MM.1S (cell line): ENCODE data around the gene TAF11.

Experiments used
- EZH2 ChIP-seq: fragments of 300-600 bp; sonication (generic); optimal IDR thresholded peaks from 2 replicates; pipeline ENCODE3; 2017; ENCODE audit warnings: low read depth, mild to moderate bottlenecking, antibody characterized with exemption, low read length, mixed read lengths
- EZH2phosphoT487 ChIP-seq: fragments of 300-600 bp; sonication (generic); IDR thresholded peaks from 2 replicates; pipeline ENCODE4 v1.6.1; 2018; ENCODE audit warnings: antibody characterized with exemption, low read length
- TF ChIP-seq, protein P1 (sequence below): fragments of 300-600 bp; sonication (generic); IDR thresholded peaks from 2 replicates; pipeline ENCODE4 v1.5.1; 2016; ENCODE audit warnings: antibody characterized with exemption, low read length, mixed read lengths

DNA sequence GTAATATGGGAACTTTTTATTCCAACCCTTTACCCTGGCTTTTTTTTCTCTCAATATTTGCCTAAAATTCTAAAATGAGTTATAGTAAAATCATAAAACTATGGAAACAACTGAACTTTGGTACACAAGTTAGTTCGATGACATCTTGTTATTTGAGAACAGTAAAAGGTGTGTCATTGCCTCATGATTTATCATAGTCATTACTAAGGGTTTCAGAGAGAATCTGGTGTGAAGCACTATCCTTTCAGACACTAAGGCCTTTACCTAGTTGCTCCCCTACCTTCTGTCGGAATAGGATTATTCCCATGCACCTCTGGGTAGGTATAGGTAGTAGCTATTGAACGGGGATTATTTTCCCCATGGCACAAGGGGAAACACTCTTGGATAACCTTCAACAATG, 11.4 kb downstream of the TAF11 start:
- TF ChIP-seq, protein P1, sequence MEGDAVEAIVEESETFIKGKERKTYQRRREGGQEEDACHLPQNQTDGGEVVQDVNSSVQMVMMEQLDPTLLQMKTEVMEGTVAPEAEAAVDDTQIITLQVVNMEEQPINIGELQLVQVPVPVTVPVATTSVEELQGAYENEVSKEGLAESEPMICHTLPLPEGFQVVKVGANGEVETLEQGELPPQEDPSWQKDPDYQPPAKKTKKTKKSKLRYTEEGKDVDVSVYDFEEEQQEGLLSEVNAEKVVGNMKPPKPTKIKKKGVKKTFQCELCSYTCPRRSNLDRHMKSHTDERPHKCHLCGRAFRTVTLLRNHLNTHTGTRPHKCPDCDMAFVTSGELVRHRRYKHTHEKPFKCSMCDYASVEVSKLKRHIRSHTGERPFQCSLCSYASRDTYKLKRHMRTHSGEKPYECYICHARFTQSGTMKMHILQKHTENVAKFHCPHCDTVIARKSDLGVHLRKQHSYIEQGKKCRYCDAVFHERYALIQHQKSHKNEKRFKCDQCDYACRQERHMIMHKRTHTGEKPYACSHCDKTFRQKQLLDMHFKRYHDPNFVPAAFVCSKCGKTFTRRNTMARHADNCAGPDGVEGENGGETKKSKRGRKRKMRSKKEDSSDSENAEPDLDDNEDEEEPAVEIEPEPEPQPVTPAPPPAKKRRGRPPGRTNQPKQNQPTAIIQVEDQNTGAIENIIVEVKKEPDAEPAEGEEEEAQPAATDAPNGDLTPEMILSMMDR, result no peak
- TF ChIP-seq EZH2, result no peak
- TF ChIP-seq EZH2phosphoT487, result no peak
